PC-3 (cell line): ENCODE data around the gene QPCTL. TPM values are rescaled to one million over a fixed set of nuclear protein-coding genes. Genes with fewer than 3 reads are reported as not detected.
A peak's percentile ranks its signal among the peaks of the same experiment; 100 is the strongest.

Experiments used
- ATAC-seq: fragments of 200-7000 bp; cut with Tn5 transposase; 2 replicates; pipeline ENCODE4 v1.9.1; 2020; ENCODE audit warnings: mild to moderate bottlenecking, moderate library complexity
- BruUV-seq: library from RNA; stranded (reverse); fragments of 400-500 nt; replicated peaks from 2 replicates; lab custom pipeline; 2021; lab: Mats Ljungman, UMichigan
- CTCF ChIA-PET: fragments of 300-600 bp; sonication (Branson Sonifier 250); formaldehyde crosslinking; loops from one replicate; lab custom pipeline; 2022; ENCODE audit warnings: antibody characterized with exemption; lab: Charles Lee
- POLR2A ChIA-PET: fragments of 300-600 bp; sonication (Branson Sonifier 250); formaldehyde crosslinking; loops from one replicate; lab custom pipeline; 2022; ENCODE audit warnings: antibody characterized with exemption; ENCODE audit not compliant: unreplicated experiment; lab: Charles Lee
- DNase-seq: peaks from one replicate; pipeline ENCODE4 v3.0.0-alpha.2; 2015
- H2AFZ ChIP-seq: fragments of 300-600 bp; sonication (generic); 2 replicates; pipeline ENCODE4 v1.6.0; 2016; ENCODE audit warnings: antibody characterized with exemption, low read length
- H3F3A ChIP-seq: fragments of 300-600 bp; sonication (generic); one replicate; pipeline ENCODE4 v1.6.0; 2017; ENCODE audit warnings: antibody characterized with exemption, low read length, control low read depth, mild to moderate bottlenecking; ENCODE audit not compliant: unreplicated experiment
- H3K27ac ChIP-seq: fragments of 300-600 bp; sonication (generic); 2 replicates; pipeline ENCODE4 v1.5.1; 2016; ENCODE audit warnings: mild to moderate bottlenecking, low read length
- H3K27me3 ChIP-seq: fragments of 300-600 bp; sonication (generic); 2 replicates; pipeline ENCODE4 v1.6.1; 2016; ENCODE audit warnings: low read length, mixed read lengths
- H3K36me3 ChIP-seq: fragments of 300-600 bp; sonication (generic); 2 replicates; pipeline ENCODE4 v1.6.1; 2016; ENCODE audit warnings: low read depth, mixed run types, low read length, mixed read lengths
- H3K4me1 ChIP-seq: fragments of 300-600 bp; sonication (generic); 2 replicates; pipeline ENCODE4 v1.5.1; 2016; ENCODE audit warnings: low read length; ENCODE audit not compliant: insufficient read depth
- H3K4me2 ChIP-seq: fragments of 300-600 bp; sonication (generic); 2 replicates; pipeline ENCODE4 v1.6.0; 2016; ENCODE audit warnings: low read length
- H3K4me3 ChIP-seq: fragments of 300-600 bp; sonication (generic); 2 replicates; pipeline ENCODE4 v1.5.1; 2016; ENCODE audit warnings: mild to moderate bottlenecking, low read length, mixed read lengths
- H3K79me2 ChIP-seq: fragments of 300-600 bp; sonication (generic); 2 replicates; pipeline ENCODE4 v1.6.1; 2017; ENCODE audit warnings: low read length, mixed read lengths
- H3K9ac ChIP-seq: fragments of 300-600 bp; sonication (generic); 2 replicates; pipeline ENCODE4 v1.6.0; 2016; ENCODE audit warnings: mild to moderate bottlenecking, low read length
- H3K9me2 ChIP-seq: fragments of 300-600 bp; sonication (generic); replicated peaks from 2 replicates; pipeline ENCODE4 v1.6.1; 2016; ENCODE audit warnings: mixed run types, low read length, mixed read lengths
- H3K9me3 ChIP-seq: fragments of 300-600 bp; sonication (generic); 2 replicates; pipeline ENCODE4 v1.6.1; 2016; ENCODE audit warnings: low read length, mixed read lengths
- H4K20me1 ChIP-seq: fragments of 300-600 bp; sonication (generic); 2 replicates; pipeline ENCODE4 v1.6.1; 2016; ENCODE audit warnings: low read length, mixed read lengths
- EZH2 ChIP-seq: fragments of 300-600 bp; sonication (generic); IDR thresholded peaks from one replicate; pipeline ENCODE4 v1.6.1; 2017; ENCODE audit warnings: antibody characterized with exemption, mild to moderate bottlenecking, low read length; ENCODE audit not compliant: unreplicated experiment
- EZH2phosphoT487 ChIP-seq: fragments of 300-600 bp; sonication (generic); IDR thresholded peaks from 2 replicates; pipeline ENCODE4 v1.6.1; 2018; ENCODE audit warnings: mild to moderate bottlenecking, antibody characterized with exemption, low read length, borderline replicate concordance
- intact Hi-C: fragments of 100-400 bp; cut with micrococcal nuclease; formaldehyde crosslinking; loops from 2 replicates; pipeline ENCODE4 v1.9.0; 2023
- total RNA-seq: library from RNA; depleted of rRNA; stranded (reverse); fragments of >200 nt; gene quantifications from 2 replicates; pipeline ENCODE4 v1.2.3, GENCODE V29; 2014
- TF ChIP-seq, protein P1 (sequence below): fragments of 300-600 bp; sonication (generic); conservative IDR thresholded peaks from 2 replicates; pipeline ENCODE4 v1.5.1; 2017; ENCODE audit warnings: antibody characterized with exemption, low read depth, mild to moderate bottlenecking, low read length

The QPCTL gene
- total RNA-seq, 1 experiment from 2014 or later, result 9.8 TPM

DNA sequence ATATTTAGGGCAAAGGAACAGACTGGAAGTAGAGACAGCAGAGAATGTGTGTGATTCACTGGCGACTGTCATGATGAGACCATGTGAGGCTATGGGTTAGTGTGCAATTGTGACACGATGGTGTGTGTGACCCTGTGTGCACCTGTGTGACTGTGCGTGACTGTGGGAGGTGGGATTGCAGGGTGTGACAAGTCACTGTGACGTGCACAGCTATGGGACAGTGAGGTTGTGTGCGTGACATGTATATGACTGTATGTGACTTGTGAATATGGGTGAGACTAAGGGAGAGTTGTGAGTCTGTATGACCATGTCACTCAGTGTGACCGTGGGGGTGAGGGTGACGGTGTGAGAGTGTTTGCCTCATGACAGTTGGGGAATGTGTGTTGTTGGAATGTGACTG lies 27.9 kb upstream of the QPCTL start:
- Histone ChIP-seq H3F3A (no peaks in the 10 kb centered on the region), H3K36me3 (no peaks in the 10 kb centered on the region), H3K79me2 (no peaks in the 10 kb centered on the region), H2AFZ (no peak overlapping the region), H3K27me3 (no peaks in the 10 kb centered on the region), H3K4me3 (no peak overlapping the region), H3K9me3 (no peaks in the 10 kb centered on the region), H3K4me2 (no peak overlapping the region), H3K9me2 (no peaks in the 10 kb centered on the region), H3K4me1 (peaks cover 5% of the 10 kb centered on the region), H3K27ac (no peak overlapping the region), H3K9ac (no peak overlapping the region), H4K20me1 (no peaks in the 10 kb centered on the region)
- BruUV-seq, result no TSS peak
- TF ChIP-seq EZH2phosphoT487 (no peak), EZH2 (no peak)
- TF ChIP-seq, protein P1, sequence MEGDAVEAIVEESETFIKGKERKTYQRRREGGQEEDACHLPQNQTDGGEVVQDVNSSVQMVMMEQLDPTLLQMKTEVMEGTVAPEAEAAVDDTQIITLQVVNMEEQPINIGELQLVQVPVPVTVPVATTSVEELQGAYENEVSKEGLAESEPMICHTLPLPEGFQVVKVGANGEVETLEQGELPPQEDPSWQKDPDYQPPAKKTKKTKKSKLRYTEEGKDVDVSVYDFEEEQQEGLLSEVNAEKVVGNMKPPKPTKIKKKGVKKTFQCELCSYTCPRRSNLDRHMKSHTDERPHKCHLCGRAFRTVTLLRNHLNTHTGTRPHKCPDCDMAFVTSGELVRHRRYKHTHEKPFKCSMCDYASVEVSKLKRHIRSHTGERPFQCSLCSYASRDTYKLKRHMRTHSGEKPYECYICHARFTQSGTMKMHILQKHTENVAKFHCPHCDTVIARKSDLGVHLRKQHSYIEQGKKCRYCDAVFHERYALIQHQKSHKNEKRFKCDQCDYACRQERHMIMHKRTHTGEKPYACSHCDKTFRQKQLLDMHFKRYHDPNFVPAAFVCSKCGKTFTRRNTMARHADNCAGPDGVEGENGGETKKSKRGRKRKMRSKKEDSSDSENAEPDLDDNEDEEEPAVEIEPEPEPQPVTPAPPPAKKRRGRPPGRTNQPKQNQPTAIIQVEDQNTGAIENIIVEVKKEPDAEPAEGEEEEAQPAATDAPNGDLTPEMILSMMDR, result no peak
- ATAC-seq (no peak), DNase-seq (no peak)
- intact Hi-C loops, result no loop called here
- ChIA-PET POLR2A (no interaction called here), CTCF (no interaction called here)

DNA sequence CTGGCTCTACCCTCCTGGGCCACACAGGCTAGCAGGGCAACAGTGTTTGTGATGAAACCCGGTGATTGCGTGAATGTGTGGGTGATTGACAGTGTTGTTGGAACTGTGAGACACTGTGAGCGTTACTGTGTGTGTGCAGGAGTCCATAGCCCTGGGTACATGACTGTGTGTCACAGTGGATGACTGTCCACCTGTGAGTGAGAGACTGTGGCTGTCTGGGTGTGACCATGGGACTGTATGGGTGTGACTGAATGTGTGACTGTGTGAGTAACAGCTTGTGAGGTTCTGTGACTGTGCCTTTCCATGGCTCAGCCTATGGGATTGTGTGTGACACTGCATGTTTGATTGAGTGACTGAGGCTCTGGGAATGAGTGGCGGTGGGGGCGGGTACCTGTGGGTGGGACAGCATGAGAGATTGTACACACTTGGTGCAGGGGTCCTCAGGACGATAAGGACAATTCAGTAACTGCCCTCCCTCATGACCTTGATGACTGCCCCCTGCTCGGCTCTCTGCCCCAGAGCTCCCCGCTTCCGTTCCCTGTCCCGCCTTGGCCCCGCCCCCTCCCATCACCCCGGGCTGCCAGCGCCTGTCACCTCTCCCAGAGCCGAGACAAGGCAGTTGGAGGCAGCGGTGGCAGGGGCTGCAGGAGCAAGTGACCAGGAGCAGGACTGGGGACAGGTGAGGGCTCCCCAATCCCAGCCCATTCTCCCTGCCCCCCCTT lies 24.7 kb upstream of the QPCTL start, which contains the start of gene GIPR:
Gene GIPR, plus strand, starts transcription at position 602 of the 722 bp plus-strand sequence. CDS start 1,300 bp downstream, outside the sequence.
- ATAC-seq (peak; percentile 81), DNase-seq (peak; percentile 70)
- Histone ChIP-seq H2AFZ (peak within 1 kb of the TSS; percentile 70), H3K4me3 (peak within 1 kb of the TSS; percentile 68), H3K79me2 (no peaks in the 10 kb centered on the region), H3K4me2 (peak within 1 kb of the TSS; percentile 87), H3K4me1 (peaks cover 5% of the 10 kb centered on the region), H4K20me1 (no peaks in the 10 kb centered on the region), H3F3A (no peaks in the 10 kb centered on the region), H3K27me3 (no peaks in the 10 kb centered on the region), H3K27ac (no peak within 1 kb of the TSS), H3K36me3 (no peaks in the 10 kb centered on the region), H3K9me2 (no peaks in the 10 kb centered on the region), H3K9ac (peak within 1 kb of the TSS; percentile 26), H3K9me3 (no peaks in the 10 kb centered on the region)
- no TSS peak for BruUV-seq
- TF ChIP-seq, protein P1, result no peak
- intact Hi-C loops, result no loop called here
- POLR2A ChIA-PET, result interaction anchor here (0.5 kb wide), 1 partner anchor 22 kb away, joined by 4 read pairs; no protein-coding TSS in a partner anchor
- CTCF ChIA-PET, result no interaction called here

DNA sequence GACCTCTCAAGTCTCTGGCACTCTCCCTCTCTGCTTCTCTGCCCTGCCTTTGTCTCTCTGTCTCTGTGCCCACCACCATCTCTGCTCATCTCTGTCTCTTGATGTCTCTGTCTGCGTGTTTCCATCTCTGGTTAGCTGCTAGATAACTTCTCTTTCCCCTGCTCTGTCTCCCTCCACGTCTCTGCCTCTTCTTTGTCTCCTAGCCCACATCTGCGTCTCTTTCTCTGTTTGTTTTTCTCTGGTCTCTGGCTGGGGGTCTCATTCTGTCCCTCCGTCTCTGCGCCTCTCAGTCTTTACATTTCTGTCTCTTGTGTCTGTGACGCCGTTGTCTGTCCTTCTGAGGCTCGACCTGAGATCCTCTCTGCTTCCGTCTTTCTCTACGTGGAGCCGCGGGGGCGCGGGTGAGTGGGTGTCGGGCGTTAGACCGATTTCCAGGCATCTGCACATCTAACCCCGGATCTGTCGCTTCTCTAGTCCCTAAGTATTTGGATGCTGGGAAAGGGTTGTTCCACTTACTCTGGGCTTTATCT lies 24.1 kb upstream of the QPCTL start:
- ChIA-PET POLR2A (interaction anchor here (0.6 kb wide), 1 partner anchor 214 kb away, joined by 3 read pairs; no protein-coding TSS in a partner anchor), CTCF (interaction anchor here (0.9 kb wide), 1 partner anchor 110 kb away, joined by 3 read pairs; no protein-coding TSS in a partner anchor)
- no peak for ATAC-seq

More for the DNA sequence above, 24.1 kb upstream of the QPCTL start:
- Histone ChIP-seq H3K9ac (peak overlapping the region; percentile 26), H3K4me2 (peak overlapping the region; percentile 87), H3K9me3 (no peaks in the 10 kb centered on the region), H4K20me1 (no peaks in the 10 kb centered on the region), H3K79me2 (no peaks in the 10 kb centered on the region), H3K27ac (no peak overlapping the region), H3K36me3 (no peaks in the 10 kb centered on the region), H3K27me3 (no peaks in the 10 kb centered on the region), H3K4me1 (peaks cover 5% of the 10 kb centered on the region), H2AFZ (peak overlapping the region; percentile 70), H3K4me3 (peak overlapping the region; percentile 68), H3F3A (no peaks in the 10 kb centered on the region), H3K9me2 (no peaks in the 10 kb centered on the region)
- intact Hi-C loops, result no loop called here
- TF ChIP-seq EZH2, result no peak
- DNase-seq, result no peak
- TSS peak; percentile 50 for BruUV-seq
